ENCODE measurements around the gene NLRC4.

DNA sequence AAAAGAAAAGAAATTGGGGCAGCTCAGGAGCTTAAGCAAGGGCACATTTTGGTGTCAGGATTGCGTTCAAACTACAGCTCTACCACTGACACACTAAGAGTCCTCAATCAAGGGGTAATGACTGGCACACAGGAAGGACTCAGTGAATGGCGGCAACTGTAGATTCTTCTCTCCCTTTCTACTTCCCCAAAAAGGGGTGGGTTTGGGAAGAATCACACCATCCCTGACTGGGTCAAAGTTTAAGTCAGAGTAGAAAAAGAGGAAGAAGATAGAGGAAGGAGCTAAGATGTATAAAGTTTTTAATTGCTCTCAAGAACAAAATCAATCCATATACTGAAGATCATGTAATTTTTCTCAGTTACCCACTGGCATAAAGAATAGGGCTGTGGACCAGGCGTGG lies 2.6 kb downstream of the NLRC4 start:
- TF ChIP-seq, protein P1, sequence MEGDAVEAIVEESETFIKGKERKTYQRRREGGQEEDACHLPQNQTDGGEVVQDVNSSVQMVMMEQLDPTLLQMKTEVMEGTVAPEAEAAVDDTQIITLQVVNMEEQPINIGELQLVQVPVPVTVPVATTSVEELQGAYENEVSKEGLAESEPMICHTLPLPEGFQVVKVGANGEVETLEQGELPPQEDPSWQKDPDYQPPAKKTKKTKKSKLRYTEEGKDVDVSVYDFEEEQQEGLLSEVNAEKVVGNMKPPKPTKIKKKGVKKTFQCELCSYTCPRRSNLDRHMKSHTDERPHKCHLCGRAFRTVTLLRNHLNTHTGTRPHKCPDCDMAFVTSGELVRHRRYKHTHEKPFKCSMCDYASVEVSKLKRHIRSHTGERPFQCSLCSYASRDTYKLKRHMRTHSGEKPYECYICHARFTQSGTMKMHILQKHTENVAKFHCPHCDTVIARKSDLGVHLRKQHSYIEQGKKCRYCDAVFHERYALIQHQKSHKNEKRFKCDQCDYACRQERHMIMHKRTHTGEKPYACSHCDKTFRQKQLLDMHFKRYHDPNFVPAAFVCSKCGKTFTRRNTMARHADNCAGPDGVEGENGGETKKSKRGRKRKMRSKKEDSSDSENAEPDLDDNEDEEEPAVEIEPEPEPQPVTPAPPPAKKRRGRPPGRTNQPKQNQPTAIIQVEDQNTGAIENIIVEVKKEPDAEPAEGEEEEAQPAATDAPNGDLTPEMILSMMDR (IDR thresholded peaks at IDR 0.05; ENCODE audit: low read depth, low read length): no peak
- TF ChIP-seq POLR2A (IDR thresholded peaks at IDR 0.05; ENCODE audit: extremely low read depth, insufficient read length) (no peak), MYC (IDR thresholded peaks at IDR 0.05; ENCODE audit: low read depth, low read length) (no peak)
- TF ChIP-seq, protein P2, sequence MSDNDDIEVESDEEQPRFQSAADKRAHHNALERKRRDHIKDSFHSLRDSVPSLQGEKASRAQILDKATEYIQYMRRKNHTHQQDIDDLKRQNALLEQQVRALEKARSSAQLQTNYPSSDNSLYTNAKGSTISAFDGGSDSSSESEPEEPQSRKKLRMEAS (IDR thresholded peaks at IDR 0.05; ENCODE audit: low read depth, low read length): no peak

Measured in NB4 (cell line).